ENCODE measurements around the gene CTPS1.

GRCh38 chr1:41019353-41019745, 39.9 kb downstream of the CTPS1 start:
- TF ChIP-seq USF2 (IDR thresholded peaks at IDR 0.05) (no peak), MAX (IDR thresholded peaks at IDR 0.05) (no peak), CTCF (IDR thresholded peaks at IDR 0.05) (no peak), RAD21 (conservative IDR thresholded peaks at IDR 0.05 in 1 of 2, IDR thresholded peaks at IDR 0.05 in 1 of 2) (no peak), MAFK (IDR thresholded peaks at IDR 0.05; ENCODE audit: partially characterized antibody) (no peak), RFX5 (IDR thresholded peaks at IDR 0.05) (no peak), CHD4 (IDR thresholded peaks at IDR 0.05; ENCODE audit: borderline replicate concordance) (no peak), MYC (IDR thresholded peaks at IDR 0.05; ENCODE audit: borderline replicate concordance, low read length) (no peak), EP300 (IDR thresholded peaks at IDR 0.05) (no peak)

All from A549 (cell line).